HL-60 (cell line): ENCODE data around the gene HCN4.

ENCODE experiments used
- DNase-seq, 2 experiments: peaks; one replicate each; pipeline ENCODE4 v3.0.0-alpha.2; 2010 to 2020; ENCODE audit warnings: low read depth in 1 of 2, low spot score in 1 of 2
- H3K27ac ChIP-seq: fragments of 250-450 bp; sonication (Bioruptor Pico); replicated peaks from 2 replicates; pipeline ENCODE4 v1.5.1; 2020; ENCODE audit warnings: mild to moderate bottlenecking, moderate library complexity
- H3K27me3 ChIP-seq: fragments of 250-450 bp; sonication (Bioruptor Pico); 2 replicates; pipeline ENCODE4 v1.5.1; 2021; ENCODE audit warnings: mild to moderate bottlenecking, moderate library complexity; ENCODE audit not compliant: insufficient read depth, poor library complexity, severe bottlenecking
- H3K4me3 ChIP-seq: replicated peaks from 2 replicates; pipeline ENCODE4 v1.5.1; 2011; ENCODE audit warnings: mild to moderate bottlenecking, control low read depth, low read length; ENCODE audit not compliant: insufficient read depth
- GABPA ChIP-seq: IDR thresholded peaks from 2 replicates; pipeline ENCODE4 v1.6.1; 2012; ENCODE audit warnings: low read depth
- POLR2AphosphoS5 ChIP-seq: IDR thresholded peaks from 2 replicates; pipeline ENCODE4 v1.6.1; 2012; ENCODE audit warnings: low read depth
- REST ChIP-seq: IDR thresholded peaks from 2 replicates; pipeline ENCODE4 v1.6.1; 2012; ENCODE audit warnings: low read depth; ENCODE audit not compliant: insufficient replicate concordance
- SPI1 ChIP-seq: IDR thresholded peaks from 2 replicates; pipeline ENCODE4 v1.6.1; 2012; ENCODE audit warnings: low read depth, mild to moderate bottlenecking, borderline replicate concordance
- TF ChIP-seq, protein P1 (sequence below): IDR thresholded peaks from one replicate; pipeline ENCODE4 v1.5.1; 2011; ENCODE audit warnings: low read length, control low read depth, inconsistent platforms; ENCODE audit not compliant: insufficient read depth

HCN4 gene

GRCh38 chr15:73323956-73324355 is 44.8 kb downstream of the HCN4 start:
- H3K4me3 ChIP-seq: no peak overlapping the region
- peaks cover under 1% of the 10 kb centered on the region for H3K27me3 ChIP-seq
- H3K27ac ChIP-seq: no peak overlapping the region
- no peak for DNase-seq
- TF ChIP-seq POLR2AphosphoS5 (no peak), GABPA (no peak), SPI1 (no peak), REST (no peak)
- TF ChIP-seq, protein P1, sequence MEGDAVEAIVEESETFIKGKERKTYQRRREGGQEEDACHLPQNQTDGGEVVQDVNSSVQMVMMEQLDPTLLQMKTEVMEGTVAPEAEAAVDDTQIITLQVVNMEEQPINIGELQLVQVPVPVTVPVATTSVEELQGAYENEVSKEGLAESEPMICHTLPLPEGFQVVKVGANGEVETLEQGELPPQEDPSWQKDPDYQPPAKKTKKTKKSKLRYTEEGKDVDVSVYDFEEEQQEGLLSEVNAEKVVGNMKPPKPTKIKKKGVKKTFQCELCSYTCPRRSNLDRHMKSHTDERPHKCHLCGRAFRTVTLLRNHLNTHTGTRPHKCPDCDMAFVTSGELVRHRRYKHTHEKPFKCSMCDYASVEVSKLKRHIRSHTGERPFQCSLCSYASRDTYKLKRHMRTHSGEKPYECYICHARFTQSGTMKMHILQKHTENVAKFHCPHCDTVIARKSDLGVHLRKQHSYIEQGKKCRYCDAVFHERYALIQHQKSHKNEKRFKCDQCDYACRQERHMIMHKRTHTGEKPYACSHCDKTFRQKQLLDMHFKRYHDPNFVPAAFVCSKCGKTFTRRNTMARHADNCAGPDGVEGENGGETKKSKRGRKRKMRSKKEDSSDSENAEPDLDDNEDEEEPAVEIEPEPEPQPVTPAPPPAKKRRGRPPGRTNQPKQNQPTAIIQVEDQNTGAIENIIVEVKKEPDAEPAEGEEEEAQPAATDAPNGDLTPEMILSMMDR: no peak

GRCh38 chr15:73323374-73323955 is 45.3 kb downstream of the HCN4 start:
- TF ChIP-seq, protein P1: no peak
- TF ChIP-seq POLR2AphosphoS5 (no peak), REST (no peak), SPI1 (no peak), GABPA (no peak)
- H3K27me3 ChIP-seq: peaks cover 4% of the 10 kb centered on the region
- no peak for DNase-seq
- no peak overlapping the region for H3K4me3 ChIP-seq
- no peak overlapping the region for H3K27ac ChIP-seq

DNA sequence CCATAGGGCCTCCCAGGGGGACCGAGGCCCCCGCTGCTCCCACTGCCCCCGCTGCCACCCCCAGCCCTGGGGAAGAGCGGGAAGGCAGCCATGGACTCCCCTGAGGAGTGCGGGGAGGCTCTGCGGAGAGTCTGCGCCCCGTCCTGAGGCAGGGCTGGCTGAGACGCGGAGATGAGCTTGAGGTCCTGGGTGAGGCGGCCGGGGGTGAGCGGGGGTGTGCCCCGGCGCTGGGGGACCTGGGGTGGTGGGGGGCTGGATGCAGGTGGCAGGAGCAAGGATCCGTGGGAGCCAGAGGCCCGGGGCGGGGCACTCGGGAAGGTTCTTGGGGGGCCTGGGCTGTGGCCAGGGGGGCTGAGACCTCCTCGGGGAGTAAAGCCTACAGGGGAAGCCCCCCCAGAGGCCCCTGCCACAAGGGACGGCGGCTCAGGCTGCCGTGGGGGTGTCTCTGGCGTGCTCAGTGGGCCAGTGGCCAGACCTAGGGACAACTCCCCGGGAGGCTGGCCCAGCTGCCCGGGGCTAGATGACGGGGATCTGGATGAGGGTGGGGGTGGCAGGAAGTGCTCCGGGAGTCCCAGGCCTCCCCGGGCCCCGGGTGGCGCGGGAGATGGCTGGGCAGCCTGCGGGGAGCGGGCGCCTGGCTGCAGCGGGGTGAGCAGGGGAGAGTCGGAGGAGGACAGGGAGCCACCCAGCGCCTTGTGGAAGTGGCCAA is 45.9 kb downstream of the HCN4 start:
- TF ChIP-seq SPI1 (no peak), POLR2AphosphoS5 (no peak)
- Histone ChIP-seq H3K27ac (no peak overlapping the region), H3K4me3 (no peak overlapping the region), H3K27me3 (peaks cover 6% of the 10 kb centered on the region)
- DNase-seq: no peak

GRCh38 chr15:73321496-73322450 is 47.0 kb downstream of the HCN4 start:
- no peak for DNase-seq
- H3K27ac ChIP-seq: no peak overlapping the region
- peaks cover 6% of the 10 kb centered on the region for H3K27me3 ChIP-seq
- TF ChIP-seq, protein P1: no peak
- TF ChIP-seq SPI1 (no peak), GABPA (no peak), POLR2AphosphoS5 (no peak), REST (no peak)
- H3K4me3 ChIP-seq: no peak overlapping the region
